Cardiac muscle cell (in vitro differentiated cells and primary cell): Measurements from ENCODE around the gene FTO. TPM values are rescaled to one million over a fixed set of nuclear protein-coding genes. Genes with fewer than 3 reads are reported as not detected.

Source experiments
- DNase-seq, 2 donors: peaks; one replicate each; pipeline versions ENCODE4 v3.0.0 to v3.0.0-alpha.2; 2010 to 2017; ENCODE audit warnings: low read depth in 1 of 2, low spot score in 1 of 2
- H3K27ac ChIP-seq: fragments of 200-600 bp; sonication (generic); 2 replicates; pipeline ENCODE4 v1.5.1; 2016
- H3K27me3 ChIP-seq: fragments of 200-600 bp; sonication (generic); 2 replicates; pipeline ENCODE4 v1.6.0; 2016; ENCODE audit warnings: control low read depth
- H3K36me3 ChIP-seq: fragments of 200-600 bp; sonication (generic); 2 replicates; pipeline ENCODE4 v1.5.1; 2016; ENCODE audit warnings: control low read depth
- H3K4me1 ChIP-seq: fragments of 200-600 bp; sonication (generic); 2 replicates; pipeline ENCODE4 v1.8.1; 2017; ENCODE audit warnings: low read depth, mild to moderate bottlenecking, mixed run types
- H3K4me3 ChIP-seq: fragments of 200-600 bp; sonication (generic); 2 replicates; pipeline ENCODE4 v1.5.1; 2016; ENCODE audit warnings: mild to moderate bottlenecking
- H3K9me3 ChIP-seq: fragments of 200-600 bp; sonication (generic); 2 replicates; pipeline ENCODE4 v1.5.1; 2017; ENCODE audit warnings: low read depth, mild to moderate bottlenecking, control low read depth
- CTCF ChIP-seq: IDR thresholded peaks from 2 replicates; pipeline ENCODE4 v1.5.1; 2012; ENCODE audit warnings: low read depth, mild to moderate bottlenecking, low read length
- polyA plus RNA-seq: library from polyadenylated mRNA; unstranded; fragments of >200 nt; fragmentation: Nextera tagmentation; extraction: Ambion mirVana; gene quantifications from 2 replicates; pipeline ENCODE4 v1.2.1, GENCODE V29; 2016
- total RNA-seq: library from RNA; depleted of rRNA; stranded (reverse); fragments of >200 nt; gene quantifications from 2 replicates; pipeline ENCODE4 v1.2.3, GENCODE V29; 2016

The FTO gene
- total and polyA plus RNA-seq, 2 experiments from 2014 or later: 77.7 to 93.8 TPM

DNA sequence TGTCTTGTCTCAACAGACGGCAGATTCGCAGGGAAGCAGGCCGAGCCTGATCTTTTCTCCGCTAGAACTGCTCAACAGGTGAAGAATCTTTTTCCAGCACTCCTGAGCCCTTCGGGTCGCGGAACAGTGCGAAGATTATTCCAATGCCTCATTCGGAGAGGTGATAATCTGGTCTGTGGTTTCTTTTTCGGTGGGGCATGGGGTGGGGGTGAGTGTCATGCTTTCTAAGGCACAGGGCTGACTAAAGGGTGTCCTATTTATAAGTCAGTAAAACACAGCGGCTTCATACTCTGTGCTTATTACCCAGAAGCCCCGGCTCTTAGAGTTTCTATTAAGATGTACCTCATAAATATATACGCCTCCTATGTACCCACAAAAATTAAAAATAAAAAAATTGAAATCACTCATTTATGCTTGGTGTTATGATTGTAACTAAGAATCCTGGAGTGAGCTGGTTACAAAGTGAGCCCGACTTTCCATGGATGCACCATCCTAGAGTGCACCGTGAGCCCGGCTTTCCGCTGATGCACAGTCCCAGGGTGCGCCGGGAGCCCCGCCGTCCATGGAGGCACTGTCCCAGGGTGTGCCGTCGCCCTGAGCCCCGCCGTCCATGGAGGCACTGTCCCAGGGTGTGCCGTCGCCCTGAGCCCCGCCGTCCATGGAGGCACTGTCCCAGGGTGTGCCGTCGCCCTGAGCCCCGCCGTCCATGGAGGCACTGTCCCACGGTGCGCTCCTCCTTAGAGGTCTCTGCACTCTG lies 417.8 kb downstream of the FTO start:
- no peaks in the 10 kb centered on the region for H3K27me3 ChIP-seq
- no peak for DNase-seq
- no peaks in the 10 kb centered on the region for H3K9me3 ChIP-seq
- H3K36me3 ChIP-seq: no peaks in the 10 kb centered on the region
- H3K27ac ChIP-seq: no peak overlapping the region
- H3K4me3 ChIP-seq: no peak overlapping the region
- TF ChIP-seq CTCF: no peak
- no peaks in the 10 kb centered on the region for H3K4me1 ChIP-seq

- Histone ChIP-seq H3K4me3 (no peak overlapping the region), H3K36me3 (no peaks in the 10 kb centered on the region), H3K4me1 (no peaks in the 10 kb centered on the region), H3K9me3 (no peaks in the 10 kb centered on the region), H3K27me3 (no peaks in the 10 kb centered on the region), H3K27ac (no peak overlapping the region)
- DNase-seq: no peak
- TF ChIP-seq CTCF: no peak
These were observed 419.8 kb downstream of the FTO start for GRCh38 chr16:54123766-54124165.

DNA sequence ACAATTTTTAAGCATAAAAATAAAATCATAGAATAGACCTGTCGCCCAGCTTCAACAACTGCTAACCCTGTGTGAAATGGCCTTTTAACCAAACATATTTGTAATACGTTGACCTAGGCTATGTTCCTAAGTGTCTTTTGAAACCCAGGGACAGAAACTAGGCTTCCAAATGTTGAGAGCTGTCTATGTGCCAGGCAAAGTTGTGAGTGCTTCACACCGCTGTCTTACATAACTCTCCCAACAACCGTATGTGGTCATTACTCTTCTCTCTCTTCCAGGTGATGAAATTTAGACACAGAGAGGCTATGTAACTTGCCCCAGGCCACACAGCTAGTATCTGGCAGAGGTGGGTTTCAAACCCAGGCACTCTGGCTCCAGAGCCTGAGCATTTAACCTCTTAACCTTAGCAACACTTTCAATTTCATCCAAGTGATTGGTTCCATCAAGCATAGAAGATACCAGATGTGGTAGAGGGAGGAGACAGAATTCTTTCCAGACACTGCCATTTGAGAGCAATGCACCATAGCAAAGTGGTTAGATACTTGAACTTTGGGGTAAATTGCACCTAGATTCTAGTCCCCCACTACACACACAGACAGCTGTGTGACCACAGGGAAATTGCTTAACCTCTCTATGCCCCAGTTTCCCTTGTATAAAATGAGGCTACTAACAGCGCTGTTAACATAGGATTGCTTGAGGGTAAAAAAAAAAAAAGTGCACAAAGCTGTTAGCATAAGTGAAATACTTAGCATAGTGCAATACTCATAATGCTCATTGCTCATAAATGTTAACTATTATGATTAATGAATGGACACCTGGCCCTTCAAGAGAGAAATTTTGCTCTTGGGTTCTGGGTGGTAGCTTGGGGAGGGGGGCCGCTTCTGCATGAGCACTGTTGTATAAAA lies 422.0 kb downstream of the FTO start:
- no peak for DNase-seq
- Histone ChIP-seq H3K36me3 (no peaks in the 10 kb centered on the region), H3K9me3 (no peaks in the 10 kb centered on the region), H3K27me3 (no peaks in the 10 kb centered on the region), H3K4me3 (no peak overlapping the region), H3K4me1 (no peaks in the 10 kb centered on the region), H3K27ac (no peak overlapping the region)
- no peak for TF ChIP-seq CTCF

GRCh38 chr16:54126907-54127306 lies 423.0 kb downstream of the FTO start:
- H3K27me3 ChIP-seq: no peaks in the 10 kb centered on the region
- no peaks in the 10 kb centered on the region for H3K36me3 ChIP-seq
- no peaks in the 10 kb centered on the region for H3K4me1 ChIP-seq
- H3K9me3 ChIP-seq: no peaks in the 10 kb centered on the region
- no peak overlapping the region for H3K27ac ChIP-seq
- DNase-seq: no peak
- no peak overlapping the region for H3K4me3 ChIP-seq
- TF ChIP-seq CTCF: no peak

GRCh38 chr16:54128629-54129234 lies 424.8 kb downstream of the FTO start:
- Histone ChIP-seq H3K27ac (no peak overlapping the region), H3K27me3 (no peaks in the 10 kb centered on the region), H3K9me3 (no peaks in the 10 kb centered on the region), H3K4me3 (no peak overlapping the region), H3K4me1 (no peaks in the 10 kb centered on the region), H3K36me3 (no peaks in the 10 kb centered on the region)
- TF ChIP-seq CTCF: no peak
- no peak for DNase-seq
